NCI-H2029 (cell line): Measurements from ENCODE around the gene TRAF1.
A peak's percentile ranks its signal among the peaks of the same experiment; 100 is the strongest.
"Not testable (repeated sequence)": the region's sequence is repeated elsewhere in the genome, so short reads cannot be mapped to it uniquely, and the experiment has no call there.

Experiments used
- DNase-seq: peaks from one replicate; lab custom pipeline; 2025; lab: John Stamatoyannopoulos, UW

Gene TRAF1, protein sequence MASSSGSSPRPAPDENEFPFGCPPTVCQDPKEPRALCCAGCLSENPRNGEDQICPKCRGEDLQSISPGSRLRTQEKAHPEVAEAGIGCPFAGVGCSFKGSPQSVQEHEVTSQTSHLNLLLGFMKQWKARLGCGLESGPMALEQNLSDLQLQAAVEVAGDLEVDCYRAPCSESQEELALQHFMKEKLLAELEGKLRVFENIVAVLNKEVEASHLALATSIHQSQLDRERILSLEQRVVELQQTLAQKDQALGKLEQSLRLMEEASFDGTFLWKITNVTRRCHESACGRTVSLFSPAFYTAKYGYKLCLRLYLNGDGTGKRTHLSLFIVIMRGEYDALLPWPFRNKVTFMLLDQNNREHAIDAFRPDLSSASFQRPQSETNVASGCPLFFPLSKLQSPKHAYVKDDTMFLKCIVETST

GRCh38 chr9:120926397-120926928 is at the start of gene TRAF1:
TRAF1 (minus strand) TSS chr9:120926796; CDS start chr9:120926075, 721 bp downstream.
- DNase-seq: no peak

- no peak for DNase-seq
Observed at GRCh38 chr9:120974921-120975320, 48.3 kb upstream of the TRAF1 start.

DNA sequence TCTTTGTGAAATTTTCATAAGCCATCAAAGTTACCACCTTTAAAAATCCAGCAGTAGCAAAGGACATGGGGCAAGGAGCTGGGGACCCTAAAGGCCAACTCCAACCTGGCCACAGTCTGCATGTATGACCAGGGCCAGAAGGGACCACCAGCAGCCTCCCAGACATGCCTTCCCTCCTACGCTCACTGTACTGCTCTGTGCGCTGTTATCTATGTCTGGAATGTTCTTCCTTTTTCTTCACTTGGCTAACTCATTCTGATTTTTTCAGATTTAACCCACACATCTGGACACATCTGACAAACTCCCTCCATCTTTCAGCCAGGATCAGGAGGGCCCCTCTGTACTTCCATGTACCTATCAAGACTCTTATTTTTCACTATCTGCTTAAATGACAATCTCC is 47.6 kb upstream of the TRAF1 start:
- DNase-seq: no peak

GRCh38 chr9:120971938-120972337 is 45.3 kb upstream of the TRAF1 start:
- no peak for DNase-seq

- DNase-seq: not testable (repeated sequence)
Observed at GRCh38 chr9:120971471-120971870, 44.9 kb upstream of the TRAF1 start.

DNA sequence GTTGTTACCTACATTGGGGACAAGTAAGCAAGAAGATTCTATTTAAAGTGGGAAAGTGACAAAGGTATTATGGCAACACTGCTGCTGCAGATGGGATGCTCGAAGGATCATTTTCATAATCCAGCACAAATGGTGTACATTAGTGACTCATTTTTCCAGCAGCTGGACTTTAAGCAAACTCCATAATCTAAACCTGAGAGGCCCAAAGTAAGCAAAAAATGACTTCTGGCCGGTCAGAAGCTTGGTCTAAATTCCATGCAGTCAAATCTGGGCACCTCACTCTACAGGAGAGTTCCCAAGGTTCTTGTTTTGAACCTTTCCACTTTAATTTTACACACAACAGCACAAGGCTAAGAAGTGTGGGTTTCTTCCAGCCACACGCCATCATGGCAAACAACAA is 43.6 kb upstream of the TRAF1 start:
- DNase-seq: no peak

DNA sequence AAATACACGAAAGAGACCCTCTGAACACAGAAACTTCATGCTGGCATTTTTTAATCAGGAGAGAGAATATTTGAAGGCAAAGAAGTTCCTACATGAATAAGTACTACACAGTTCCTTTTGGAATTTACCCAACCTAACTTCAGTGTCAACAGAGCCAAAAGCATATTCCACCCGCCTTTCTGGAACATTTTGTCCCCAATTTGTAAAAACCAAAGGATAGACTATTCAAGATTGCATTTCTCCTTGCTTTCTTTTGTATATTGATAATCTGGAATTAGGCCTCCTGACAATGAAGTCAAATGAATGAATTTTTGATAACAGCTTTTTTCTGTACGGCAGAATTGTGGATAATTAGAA is 39.4 kb upstream of the TRAF1 start:
- DNase-seq: no peak

DNA sequence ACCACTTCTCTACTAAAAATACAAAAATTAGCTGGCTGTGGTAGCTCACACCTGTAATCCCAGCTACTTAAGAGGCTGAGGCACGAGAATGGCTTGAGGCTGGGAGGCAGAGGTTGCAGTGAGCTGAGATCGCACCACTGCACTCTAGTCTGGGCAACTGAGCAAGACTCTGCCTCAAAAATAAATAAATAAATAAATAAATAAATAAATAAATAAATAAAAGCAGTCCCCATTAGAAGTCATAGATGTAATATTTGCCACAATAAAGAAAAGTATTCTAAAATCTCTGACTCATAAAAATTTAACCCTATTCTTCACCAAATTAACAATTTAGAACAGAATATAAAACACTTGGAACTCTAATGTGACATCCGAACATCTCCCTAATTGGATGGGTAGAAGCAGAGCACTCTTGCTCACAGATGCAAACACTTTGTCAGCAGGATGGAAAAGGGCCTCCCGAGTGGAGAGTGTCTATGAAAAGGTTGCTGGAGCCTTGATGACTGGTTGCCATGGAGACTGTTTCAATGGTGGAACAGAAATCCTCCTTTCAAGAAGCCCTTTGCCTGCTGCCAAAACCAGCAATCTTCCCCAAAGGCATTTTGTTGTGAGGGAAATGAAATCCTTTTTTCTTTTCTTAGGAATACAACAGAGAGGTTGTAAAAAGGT is 38.9 kb upstream of the TRAF1 start:
- peak; percentile 76 for DNase-seq

DNA sequence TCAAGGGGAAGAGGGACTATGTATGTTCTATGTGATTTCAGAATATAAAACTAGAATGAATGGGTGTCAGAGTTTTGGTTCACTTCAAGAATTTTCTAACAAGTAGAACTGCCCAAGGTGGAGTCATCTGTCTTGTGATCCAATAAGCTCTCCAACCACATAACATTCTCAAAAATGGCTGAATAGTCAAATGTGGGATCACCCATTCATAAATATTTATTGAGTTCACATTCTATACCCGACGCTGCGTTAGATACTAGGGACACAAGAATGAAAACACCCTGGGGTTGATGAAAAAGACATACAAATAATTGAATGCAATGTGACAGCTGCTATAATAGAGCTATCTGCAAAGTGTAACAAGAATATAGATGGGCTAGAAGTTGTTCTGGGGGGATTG is 35.3 kb upstream of the TRAF1 start:
- no peak for DNase-seq

- DNase-seq: no peak
Observed at GRCh38 chr9:120960001-120960400, 33.4 kb upstream of the TRAF1 start.

- no peak for DNase-seq
Observed at GRCh38 chr9:120956862-120957261, 30.3 kb upstream of the TRAF1 start.

DNA sequence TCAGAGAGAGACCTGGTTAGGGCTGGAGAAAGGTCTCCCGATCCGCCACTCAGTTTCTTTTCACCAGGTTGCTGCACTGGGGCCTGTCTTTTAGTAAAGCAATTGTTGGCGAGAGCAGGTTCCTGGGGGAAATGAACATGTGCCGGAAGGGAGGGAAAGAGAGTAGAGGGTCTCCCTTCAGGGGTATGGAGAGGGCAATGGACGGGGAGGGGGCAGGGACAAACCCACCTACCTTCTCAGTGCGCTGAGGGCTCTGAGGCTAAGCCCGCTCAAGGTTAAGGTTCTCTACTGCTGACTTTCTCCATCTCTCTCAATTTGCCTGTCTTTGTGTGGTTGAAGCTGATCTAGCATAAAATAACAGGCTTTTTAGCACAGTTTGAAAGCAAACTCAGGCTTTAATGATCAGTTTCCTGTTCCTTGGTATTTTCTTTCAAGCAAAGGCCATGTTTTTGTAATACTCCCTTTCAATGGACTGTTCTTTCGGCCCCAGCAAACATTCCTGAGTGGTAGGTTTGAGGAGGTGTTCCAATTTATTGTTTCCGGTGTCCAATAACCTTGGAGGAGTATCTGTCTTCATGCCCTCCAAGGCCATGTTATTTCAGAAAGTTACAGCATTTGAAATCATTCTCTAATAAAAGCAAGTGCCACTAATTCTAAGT is 25.5 kb upstream of the TRAF1 start:
- no peak for DNase-seq

DNA sequence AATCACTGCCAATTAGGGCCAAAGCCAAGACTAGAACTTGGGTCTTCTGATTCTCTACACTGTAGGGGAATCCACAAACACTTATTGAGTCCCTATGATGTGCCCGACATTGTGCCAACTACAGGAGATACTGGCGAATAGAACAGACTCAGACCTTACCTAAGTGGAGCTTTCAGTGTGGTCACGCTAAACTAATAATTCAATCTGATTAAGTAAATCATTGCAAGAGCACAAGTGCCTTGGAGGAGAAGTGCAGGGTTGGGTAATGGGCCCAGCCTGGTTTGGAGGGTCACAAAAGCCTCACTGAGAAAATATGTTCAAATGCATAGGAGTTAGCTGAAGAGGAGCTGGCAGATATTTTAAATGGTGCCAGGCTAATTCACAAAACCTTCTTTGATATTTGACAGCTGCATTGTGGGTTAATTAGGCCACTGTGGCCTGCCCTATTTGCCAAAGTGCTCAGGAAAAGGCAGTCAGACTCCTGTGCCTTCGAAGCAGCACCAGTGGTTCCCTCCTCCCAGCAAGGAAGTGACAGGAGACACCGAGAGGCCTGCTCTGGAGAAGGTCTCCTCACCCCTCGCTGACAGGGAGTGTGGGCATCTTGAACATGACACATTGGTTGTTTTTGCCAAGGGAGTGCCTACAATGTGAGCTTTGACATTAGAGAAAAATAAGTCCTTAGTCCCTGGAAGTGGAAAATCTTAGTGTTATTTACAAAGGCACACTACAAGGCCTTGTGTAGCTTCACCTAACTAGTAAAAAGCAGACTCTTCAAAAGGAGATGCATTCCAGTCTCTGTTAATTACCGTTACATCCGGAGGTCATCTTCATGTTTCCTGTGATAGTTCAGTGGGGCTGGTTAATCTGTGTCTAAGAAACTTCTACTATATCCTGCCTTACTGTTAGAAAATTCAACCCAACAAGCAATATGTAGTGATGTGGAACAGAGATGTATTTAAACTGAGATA is 24.1 kb upstream of the TRAF1 start:
- DNase-seq: peak; percentile 34

DNA sequence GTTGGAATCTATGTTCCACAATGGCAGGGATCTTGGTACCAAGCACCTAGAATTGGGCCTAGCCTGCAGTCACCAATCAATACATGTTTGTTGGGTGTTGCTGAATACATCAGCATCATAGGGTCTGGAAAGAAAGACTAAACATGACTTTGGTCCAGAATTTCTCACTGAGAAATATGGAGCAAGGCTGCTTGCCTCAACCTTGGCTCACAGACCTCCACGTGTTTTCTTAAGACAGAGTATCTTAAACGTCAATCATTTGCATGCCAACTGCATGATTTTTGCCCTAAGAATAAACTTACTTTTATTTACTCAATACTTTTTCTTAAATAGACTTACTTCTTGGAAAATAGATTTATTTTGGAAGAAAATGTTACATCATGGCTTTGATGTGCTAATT is 22.7 kb upstream of the TRAF1 start:
- no peak for DNase-seq

- no peak for DNase-seq
Observed at GRCh38 chr9:120948824-120949223, 22.2 kb upstream of the TRAF1 start.

DNA sequence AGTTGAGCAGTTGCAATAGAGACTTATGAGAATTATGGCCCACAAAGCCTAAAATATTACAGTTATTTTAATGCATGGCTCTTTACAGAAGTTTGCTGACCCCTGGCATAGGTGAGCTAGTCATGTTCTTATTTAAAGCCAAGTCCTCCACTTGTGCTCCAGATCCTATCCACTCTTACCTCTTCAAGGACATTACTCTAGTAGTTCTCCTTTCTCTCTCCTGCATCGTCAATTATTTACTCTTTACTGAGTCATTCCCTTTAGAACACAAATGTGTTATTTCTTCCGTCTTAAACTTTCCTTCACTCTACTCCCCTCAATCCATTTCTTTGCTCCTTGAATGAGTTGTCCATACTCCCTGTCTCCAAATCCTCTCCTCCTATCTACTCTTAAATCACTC is 20.6 kb upstream of the TRAF1 start:
- no peak for DNase-seq

DNA sequence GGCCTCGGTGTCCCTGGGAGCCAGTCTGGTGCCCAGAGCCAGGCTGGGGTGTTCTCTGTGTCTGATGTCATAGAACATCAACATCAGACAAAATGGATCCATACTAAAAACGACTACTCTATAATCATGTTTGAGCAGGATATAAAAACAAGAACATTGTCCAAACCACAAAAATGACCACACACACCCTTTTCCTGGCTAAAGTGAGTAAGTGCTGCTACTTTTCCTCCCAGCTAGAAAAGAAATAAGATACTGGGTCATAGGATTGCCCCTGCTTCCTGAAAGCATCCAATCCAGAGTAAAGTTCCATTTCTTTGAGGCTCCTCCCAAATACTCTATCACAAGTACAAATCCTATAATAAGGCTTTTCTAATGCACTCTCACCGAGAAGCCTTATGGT is 19.7 kb upstream of the TRAF1 start:
- no peak for DNase-seq

GRCh38 chr9:120944948-120945347 is 18.4 kb upstream of the TRAF1 start:
- no peak for DNase-seq

- DNase-seq: no peak
Observed at GRCh38 chr9:120944434-120944843, 17.8 kb upstream of the TRAF1 start.

- DNase-seq: no peak
Observed at GRCh38 chr9:120942186-120943001, 15.8 kb upstream of the TRAF1 start.
